Measurements from ENCODE around the gene ZNF662.

The ZNF662 gene

GRCh38 chr3:42900226-42901072, 5.5 kb upstream of the ZNF662 start:
- no peak overlapping the region for H3K27ac Mint-ChIP-seq
- peaks cover 5% of the 10 kb centered on the region for H3K4me1 Mint-ChIP-seq
- TF ChIP-seq CTCF (IDR thresholded peaks at IDR 0.05), result no peak
- no peaks in the 10 kb centered on the region for H3K9me3 Mint-ChIP-seq
- no peak overlapping the region for H3K4me3 Mint-ChIP-seq
- no peaks in the 10 kb centered on the region for H3K36me3 Mint-ChIP-seq (ENCODE audit: low read depth)
- H3K27me3 Mint-ChIP-seq (ENCODE audit: low read depth, poor library complexity), result peaks cover 21% of the 10 kb centered on the region
- no peak for DNase-seq

GRCh38 chr3:42901073-42901415, 4.9 kb upstream of the ZNF662 start:
- Mint-ChIP-seq H3K9me3 (no peaks in the 10 kb centered on the region), H3K27me3 (ENCODE audit: low read depth, poor library complexity) (peaks cover 21% of the 10 kb centered on the region)

GRCh38 chr3:42902257-42902656, 3.7 kb upstream of the ZNF662 start:
- no peak for DNase-seq
- Mint-ChIP-seq H3K9me3 (peaks cover 7% of the 10 kb centered on the region), H3K4me1 (no peaks in the 10 kb centered on the region), H3K36me3 (ENCODE audit: low read depth) (no peaks in the 10 kb centered on the region), H3K27me3 (ENCODE audit: low read depth, poor library complexity) (peaks cover 23% of the 10 kb centered on the region), H3K27ac (no peak overlapping the region), H3K4me3 (no peak overlapping the region)
- no peak for TF ChIP-seq CTCF (IDR thresholded peaks at IDR 0.05)

More at GRCh38 chr3:42901073-42901415, 4.9 kb upstream of the ZNF662 start:
- TF ChIP-seq CTCF (IDR thresholded peaks at IDR 0.05), result no peak
- peaks cover 3% of the 10 kb centered on the region for H3K4me1 Mint-ChIP-seq
- no peak overlapping the region for H3K4me3 Mint-ChIP-seq
- H3K36me3 Mint-ChIP-seq (ENCODE audit: low read depth), result no peaks in the 10 kb centered on the region
- no peak for DNase-seq
- H3K27ac Mint-ChIP-seq, result no peak overlapping the region

- Mint-ChIP-seq H3K4me3 (no peak overlapping the region), H3K36me3 (ENCODE audit: low read depth) (no peaks in the 10 kb centered on the region), H3K9me3 (peaks cover 7% of the 10 kb centered on the region), H3K27me3 (ENCODE audit: low read depth, poor library complexity) (peaks cover 23% of the 10 kb centered on the region), H3K4me1 (no peaks in the 10 kb centered on the region), H3K27ac (no peak overlapping the region)
- no peak for DNase-seq
- TF ChIP-seq CTCF (IDR thresholded peaks at IDR 0.05), result no peak
Observed at GRCh38 chr3:42904076-42904475, 1.9 kb upstream of the ZNF662 start.

DNA sequence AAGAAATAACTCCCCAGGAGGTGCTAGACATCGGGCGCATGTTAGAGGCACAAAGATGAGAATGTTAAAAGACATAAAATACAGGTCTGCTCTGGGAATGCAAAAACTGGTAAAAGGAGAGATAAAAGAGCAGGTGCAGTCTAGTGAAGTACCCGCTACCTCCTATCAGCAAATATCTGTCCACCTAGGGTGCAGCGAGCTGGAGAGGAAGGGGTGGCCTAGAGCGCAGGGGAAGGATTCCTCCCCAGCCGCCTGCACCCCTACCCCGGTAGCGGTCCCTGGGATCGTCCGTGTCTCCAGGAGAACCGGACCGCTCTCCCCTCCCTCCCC, 237 bp upstream of the ZNF662 start:
- no peak for TF ChIP-seq CTCF (IDR thresholded peaks at IDR 0.05)
- Mint-ChIP-seq H3K27ac (no peak overlapping the region), H3K4me1 (no peaks in the 10 kb centered on the region), H3K4me3 (no peak overlapping the region), H3K36me3 (ENCODE audit: low read depth) (no peaks in the 10 kb centered on the region), H3K27me3 (ENCODE audit: low read depth, poor library complexity) (peaks cover 20% of the 10 kb centered on the region), H3K9me3 (peaks cover 16% of the 10 kb centered on the region)
- DNase-seq, result no peak

DNA sequence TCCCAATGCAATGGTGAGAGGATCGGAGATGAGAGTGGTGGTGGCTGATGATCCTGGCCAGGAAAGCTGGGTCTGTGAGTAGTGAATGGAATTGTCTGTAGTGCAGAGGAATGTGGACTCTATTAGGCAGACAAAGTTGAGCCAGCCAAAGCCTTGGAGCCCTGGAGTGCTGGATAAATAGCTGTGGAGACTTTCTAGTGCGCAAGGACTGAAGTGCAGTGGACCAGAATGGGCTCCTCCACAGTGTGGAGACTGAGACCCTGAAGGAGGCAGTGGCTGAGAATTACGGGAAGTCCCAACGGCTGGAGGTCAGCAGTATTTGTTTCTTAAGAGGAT, 874 bp downstream of the ZNF662 start:
- Mint-ChIP-seq H3K27ac (no peak overlapping the region), H3K4me3 (no peak overlapping the region)

More for the DNA sequence above, 874 bp downstream of the ZNF662 start:
- no peaks in the 10 kb centered on the region for H3K36me3 Mint-ChIP-seq (ENCODE audit: low read depth)
- DNase-seq, result no peak
- no peak for TF ChIP-seq CTCF (IDR thresholded peaks at IDR 0.05)
- H3K9me3 Mint-ChIP-seq, result peaks cover 25% of the 10 kb centered on the region
- peaks cover 19% of the 10 kb centered on the region for H3K27me3 Mint-ChIP-seq (ENCODE audit: low read depth, poor library complexity)
- H3K4me1 Mint-ChIP-seq, result no peaks in the 10 kb centered on the region

Data from nephron progenitor cell (in vitro differentiated cells).